SU-DHL-6 (cell line): ENCODE results near the gene MYLK3.

Experiments used
- H2AFZ ChIP-seq: fragments of 200-600 bp; sonication (generic); 2 replicates; pipeline ENCODE4 v1.6.1; 2014; ENCODE audit warnings: low read depth, mild to moderate bottlenecking, moderate library complexity, mixed read lengths, antibody characterized with exemption, low read length; ENCODE audit not compliant: severe bottlenecking
- H3F3A ChIP-seq: fragments of 200-600 bp; shearing (Covaris generic); 2 replicates; pipeline ENCODE4 v1.6.0; 2016; ENCODE audit warnings: antibody characterized with exemption, mild to moderate bottlenecking; ENCODE audit not compliant: insufficient read depth
- H3K27ac ChIP-seq: fragments of 200-600 bp; sonication (generic); 2 replicates; pipeline ENCODE4 v1.5.1; 2016; ENCODE audit warnings: low read depth, mild to moderate bottlenecking, low read length, moderate library complexity, mixed read lengths
- H3K27me3 ChIP-seq: fragments of 200-600 bp; sonication (generic), shearing (Covaris generic); 2 replicates; pipeline ENCODE4 v1.6.0; 2014; ENCODE audit warnings: mild to moderate bottlenecking, low read length
- H3K36me3 ChIP-seq: fragments of 200-600 bp; sonication (generic); 2 replicates; pipeline ENCODE4 v1.6.1; 2014; ENCODE audit warnings: mild to moderate bottlenecking, low read length, mixed read lengths
- H3K4me2 ChIP-seq: fragments of 300-600, 200-600 bp; shearing (Covaris generic), sonication (generic); 2 replicates; pipeline ENCODE4 v1.6.0; 2014; ENCODE audit warnings: low read length, low read depth, mild to moderate bottlenecking; ENCODE audit not compliant: poor library complexity, severe bottlenecking
- H3K4me3 ChIP-seq: fragments of 200-600 bp; sonication (generic); 2 replicates; pipeline ENCODE4 v1.5.1; 2014; ENCODE audit warnings: antibody characterized with exemption, low read length, mild to moderate bottlenecking, mixed read lengths; ENCODE audit not compliant: insufficient read depth, poor library complexity, severe bottlenecking
- H3K79me2 ChIP-seq: fragments of 200-600 bp; sonication (generic); 2 replicates; pipeline ENCODE4 v1.6.1; 2014; ENCODE audit warnings: mild to moderate bottlenecking, low read length, moderate library complexity; ENCODE audit not compliant: insufficient read depth
- H3K9ac ChIP-seq: fragments of 200-600 bp; sonication (generic); 2 replicates; pipeline ENCODE4 v1.7.0; 2014; ENCODE audit warnings: mild to moderate bottlenecking, low read length
- H3K9me2 ChIP-seq: fragments of 200-600 bp; sonication (generic); replicated peaks from 2 replicates; pipeline ENCODE4 v1.6.1; 2014; ENCODE audit warnings: low read length; ENCODE audit not compliant: insufficient read depth
- H3K9me3 ChIP-seq: fragments of 200-600 bp; sonication (generic); 2 replicates; pipeline ENCODE4 v1.6.1; 2014; ENCODE audit warnings: low read length, mixed read lengths; ENCODE audit not compliant: insufficient read depth
- H4K20me1 ChIP-seq: fragments of 200-600 bp; sonication (generic); 2 replicates; pipeline ENCODE4 v1.6.1; 2014; ENCODE audit warnings: low read depth, mild to moderate bottlenecking, antibody characterized with exemption, low read length, moderate library complexity, mixed read lengths
- CTCF ChIP-seq: fragments of 200-600 bp; sonication (generic); IDR thresholded peaks from one replicate; pipeline ENCODE4 v1.5.1; 2017; ENCODE audit warnings: antibody characterized with exemption, mild to moderate bottlenecking, low read length, moderate library complexity; ENCODE audit not compliant: insufficient read depth, poor library complexity, severe bottlenecking
- EZH2phosphoT487 ChIP-seq: fragments of 200-600 bp; sonication (generic), shearing (Covaris generic); conservative IDR thresholded peaks from 2 replicates; pipeline ENCODE4 v1.6.1; 2018; ENCODE audit warnings: mild to moderate bottlenecking, antibody characterized with exemption, low read length, moderate library complexity, mixed read lengths

The MYLK3 gene

GRCh38 chr16:46783800-46784199 is 35.7 kb upstream of the MYLK3 start:
- Histone ChIP-seq H3F3A (peaks cover 8% of the 10 kb centered on the region), H3K4me2 (no peak overlapping the region), H3K4me3 (no peak overlapping the region), H3K9me2 (no peaks in the 10 kb centered on the region), H2AFZ (no peak overlapping the region), H3K79me2 (no peaks in the 10 kb centered on the region), H3K36me3 (no peaks in the 10 kb centered on the region), H3K9ac (no peak overlapping the region), H4K20me1 (no peaks in the 10 kb centered on the region), H3K9me3 (no peaks in the 10 kb centered on the region; the same call in 1 of the 2 replicates), H3K27me3 (no peaks in the 10 kb centered on the region), H3K27ac (no peak overlapping the region)
- TF ChIP-seq CTCF (no peak), EZH2phosphoT487 (no peak)

GRCh38 chr16:46782320-46782719 is 34.2 kb upstream of the MYLK3 start:
- H4K20me1 ChIP-seq = no peaks in the 10 kb centered on the region
- H3F3A ChIP-seq = no peaks in the 10 kb centered on the region
- no peak overlapping the region for H3K27ac ChIP-seq
- H3K4me3 ChIP-seq = no peak overlapping the region
- no peaks in the 10 kb centered on the region for H3K36me3 ChIP-seq
- H3K27me3 ChIP-seq = no peaks in the 10 kb centered on the region
- H3K9me2 ChIP-seq = no peaks in the 10 kb centered on the region
- no peak overlapping the region for H2AFZ ChIP-seq
- no peak for TF ChIP-seq CTCF
- no peak for TF ChIP-seq EZH2phosphoT487
- H3K4me2 ChIP-seq = no peak overlapping the region
- H3K9me3 ChIP-seq = no peaks in the 10 kb centered on the region; the same call in 1 of the 2 replicates
- no peaks in the 10 kb centered on the region for H3K79me2 ChIP-seq
- no peak overlapping the region for H3K9ac ChIP-seq

- no peaks in the 10 kb centered on the region for H4K20me1 ChIP-seq
- no peak overlapping the region for H3K4me2 ChIP-seq
- no peak overlapping the region for H3K27ac ChIP-seq
- no peaks in the 10 kb centered on the region for H3K36me3 ChIP-seq
- H3K9ac ChIP-seq = no peak overlapping the region
- no peak for TF ChIP-seq CTCF
- no peak for TF ChIP-seq EZH2phosphoT487
- H3K27me3 ChIP-seq = no peaks in the 10 kb centered on the region
- no peaks in the 10 kb centered on the region; the same call in 1 of the 2 replicates for H3K9me3 ChIP-seq
- H2AFZ ChIP-seq = no peak overlapping the region
- H3K9me2 ChIP-seq = no peaks in the 10 kb centered on the region
- no peaks in the 10 kb centered on the region for H3K79me2 ChIP-seq
- no peak overlapping the region for H3K4me3 ChIP-seq
- no peaks in the 10 kb centered on the region for H3F3A ChIP-seq
Measured at GRCh38 chr16:46777804-46778203, 29.7 kb upstream of the MYLK3 start.

GRCh38 chr16:46775214-46775613 is 27.1 kb upstream of the MYLK3 start:
- no peaks in the 10 kb centered on the region; the same call in 1 of the 2 replicates for H3K9me3 ChIP-seq
- H3K4me2 ChIP-seq = no peak overlapping the region

More at GRCh38 chr16:46775214-46775613, 27.1 kb upstream of the MYLK3 start:
- Histone ChIP-seq H3F3A (no peaks in the 10 kb centered on the region), H2AFZ (no peak overlapping the region), H3K4me3 (no peak overlapping the region), H3K27ac (no peak overlapping the region), H3K9ac (no peak overlapping the region), H3K79me2 (no peaks in the 10 kb centered on the region), H4K20me1 (no peaks in the 10 kb centered on the region), H3K9me2 (no peaks in the 10 kb centered on the region), H3K36me3 (no peaks in the 10 kb centered on the region), H3K27me3 (no peaks in the 10 kb centered on the region)
- no peak for TF ChIP-seq EZH2phosphoT487
- TF ChIP-seq CTCF = no peak
